GM18520 (cell line): Measurements from ENCODE around the gene PSORS1C1.
"Not testable (repeated sequence)": the region's sequence is repeated elsewhere in the genome, so short reads cannot be mapped to it uniquely, and the experiment has no call there.

Experiments used
- ATAC-seq: cut with Tn5 transposase; IDR thresholded peaks from one replicate; pipeline ENCODE4 v1.9.1; 2021; ENCODE audit not compliant: unreplicated experiment

The PSORS1C1 gene

GRCh38 chr6:31158140-31158862 lies 43.7 kb downstream of the PSORS1C1 start, which contains the start of gene TCF19:
Gene TCF19, plus strand, starts transcription at chr6:31158589. Its CDS starts 881 bp downstream, at chr6:31159470.
- ATAC-seq, result peak; percentile 90

GRCh38 chr6:31158863-31159855 lies 44.6 kb downstream of the PSORS1C1 start:
- no peak for ATAC-seq

- no peak for ATAC-seq
Observed at GRCh38 chr6:31161216-31162126, 46.9 kb downstream of the PSORS1C1 start.

GRCh38 chr6:31162463-31163165 lies 48.0 kb downstream of the PSORS1C1 start:
- no peak for ATAC-seq

- no peak for ATAC-seq
Observed at GRCh38 chr6:31163922-31164321, 49.3 kb downstream of the PSORS1C1 start.

- not testable (repeated sequence) for ATAC-seq
Observed at GRCh38 chr6:31164475-31165063, 50.0 kb downstream of the PSORS1C1 start.

- peak; percentile 69 for ATAC-seq
Observed at GRCh38 chr6:31165064-31165832, 50.6 kb downstream of the PSORS1C1 start.

GRCh38 chr6:31165986-31166385 lies 51.4 kb downstream of the PSORS1C1 start:
- no peak for ATAC-seq

GRCh38 chr6:31168606-31169005 lies 54.0 kb downstream of the PSORS1C1 start:
- ATAC-seq, result no peak

- ATAC-seq, result no peak
Observed at GRCh38 chr6:31169123-31169857, 54.7 kb downstream of the PSORS1C1 start.

GRCh38 chr6:31169858-31170599 lies 55.4 kb downstream of the PSORS1C1 start:
- not testable (repeated sequence) for ATAC-seq

- no peak for ATAC-seq
Observed at GRCh38 chr6:31170600-31170881, 55.9 kb downstream of the PSORS1C1 start, which contains the start of gene POU5F1. Gene POU5F1, minus strand, starts transcription at chr6:31170682. Its CDS starts 62 bp downstream, at chr6:31170620.

- no peak for ATAC-seq
Observed at GRCh38 chr6:31170987-31171671, 56.5 kb downstream of the PSORS1C1 start.

- ATAC-seq, result no peak
Observed at GRCh38 chr6:31171931-31172905, 57.6 kb downstream of the PSORS1C1 start.

GRCh38 chr6:31172973-31173384 lies 58.4 kb downstream of the PSORS1C1 start:
- no peak for ATAC-seq

- no peak for ATAC-seq
Observed at GRCh38 chr6:31173406-31173805, 58.8 kb downstream of the PSORS1C1 start.
